Activated CD8-positive, alpha-beta memory T cell treated with anti-CD3 and anti-CD28 coated beads for 48 hours (primary cell): ENCODE measurements around the gene SYT2.
"Not testable (repeated sequence)": the region's sequence is repeated elsewhere in the genome, so short reads cannot be mapped to it uniquely, and the experiment has no call there.

Experiments used
- DNase-seq, 3 experiments: peaks; one replicate each; pipeline ENCODE4 v3.0.0-alpha.2; 2020; ENCODE audit warnings: low read depth in 2 of 3, low spot score in 2 of 3

SYT2 gene

GRCh38 chr1:202572867-202573266 lies 137.4 kb downstream of the SYT2 start:
- DNase-seq: no peak

DNA sequence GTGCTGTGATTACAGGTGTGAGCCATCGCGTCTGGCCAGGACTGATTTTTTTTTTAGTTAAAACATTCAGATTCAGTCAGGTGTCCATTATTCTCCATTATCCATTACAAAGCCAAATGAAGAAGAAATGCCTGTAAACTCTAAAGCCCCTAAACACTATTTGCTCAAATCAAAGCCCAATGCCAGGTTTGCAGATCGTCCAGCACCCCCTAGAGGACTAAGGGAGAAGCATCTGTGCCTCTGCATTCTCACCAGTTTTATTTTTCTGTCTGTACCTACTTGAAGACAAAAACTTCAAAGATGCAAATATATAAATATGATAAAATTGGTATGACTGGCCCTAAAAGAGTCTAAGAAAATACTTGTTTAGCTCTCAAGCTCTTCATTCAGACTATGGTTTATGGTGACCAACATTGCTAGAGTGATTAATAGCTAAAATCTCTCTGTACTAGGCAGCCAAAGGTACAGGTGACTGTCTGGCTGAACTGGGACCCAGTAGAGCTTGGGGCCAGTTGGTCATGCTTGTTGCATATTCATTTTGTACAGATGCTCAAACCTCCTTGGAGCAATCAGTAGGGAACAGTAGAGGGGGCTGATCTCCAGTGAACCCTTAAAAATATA lies 138.4 kb downstream of the SYT2 start:
- no peak for DNase-seq

GRCh38 chr1:202569393-202570322 lies 140.6 kb downstream of the SYT2 start:
- DNase-seq: no peak

- no peak for DNase-seq
Measured at GRCh38 chr1:202568826-202569225, 141.4 kb downstream of the SYT2 start.

- no peak for DNase-seq
Measured at GRCh38 chr1:202568410-202568809, 141.8 kb downstream of the SYT2 start.

DNA sequence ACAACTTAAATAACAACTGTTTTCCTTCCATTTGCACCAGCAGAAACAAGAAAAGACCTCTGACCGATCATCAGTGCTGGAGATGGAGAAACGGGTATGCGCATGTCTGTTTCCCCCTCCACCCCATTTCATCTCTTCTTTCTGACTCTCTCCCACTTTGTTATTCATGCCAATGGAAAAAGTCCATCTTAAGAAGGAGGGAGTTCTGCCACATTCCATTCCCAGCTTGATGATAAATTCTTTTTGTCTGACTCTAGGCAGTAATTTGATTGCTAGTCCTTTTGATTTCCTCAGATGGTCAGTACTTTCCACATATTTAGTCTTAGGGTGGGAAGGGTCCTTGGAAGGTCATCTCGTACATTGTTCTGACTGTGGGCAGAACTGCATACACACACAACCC lies 142.5 kb downstream of the SYT2 start:
- DNase-seq: no peak

DNA sequence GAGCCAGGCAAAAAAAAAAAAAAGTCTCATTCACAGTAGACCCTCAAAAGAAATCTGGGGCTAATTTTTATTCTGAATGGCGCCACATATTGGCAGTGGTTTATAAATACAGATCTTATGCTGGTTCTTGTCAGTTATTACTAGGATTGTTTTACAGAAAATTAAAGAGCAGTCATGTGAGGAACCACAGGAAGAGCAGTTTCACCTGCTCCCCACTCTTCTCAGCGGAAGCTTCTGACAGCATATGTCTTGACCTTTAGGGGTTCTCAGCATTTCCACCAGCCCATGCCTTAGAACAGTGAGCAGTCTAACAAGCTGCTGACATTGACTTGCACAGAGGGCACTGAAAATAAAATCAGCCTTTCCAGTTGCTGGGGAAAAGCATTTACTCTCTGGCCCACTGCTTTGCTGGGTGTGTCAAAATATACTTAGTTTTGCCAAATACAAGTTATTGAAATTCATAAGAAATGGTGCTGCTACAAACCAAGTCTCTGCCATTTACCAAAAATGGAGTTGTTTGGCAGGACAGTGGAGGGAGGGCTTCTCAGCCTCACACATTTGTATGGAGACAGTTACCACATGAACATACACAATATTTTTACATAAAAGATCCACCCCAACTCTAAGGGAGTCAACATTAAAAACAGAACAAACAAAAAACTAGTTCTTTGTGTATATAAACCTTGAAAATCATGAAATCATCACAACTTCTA lies 144.2 kb downstream of the SYT2 start:
- no peak for DNase-seq

- no peak for DNase-seq
Measured at GRCh38 chr1:202564958-202565495, 145.2 kb downstream of the SYT2 start.

DNA sequence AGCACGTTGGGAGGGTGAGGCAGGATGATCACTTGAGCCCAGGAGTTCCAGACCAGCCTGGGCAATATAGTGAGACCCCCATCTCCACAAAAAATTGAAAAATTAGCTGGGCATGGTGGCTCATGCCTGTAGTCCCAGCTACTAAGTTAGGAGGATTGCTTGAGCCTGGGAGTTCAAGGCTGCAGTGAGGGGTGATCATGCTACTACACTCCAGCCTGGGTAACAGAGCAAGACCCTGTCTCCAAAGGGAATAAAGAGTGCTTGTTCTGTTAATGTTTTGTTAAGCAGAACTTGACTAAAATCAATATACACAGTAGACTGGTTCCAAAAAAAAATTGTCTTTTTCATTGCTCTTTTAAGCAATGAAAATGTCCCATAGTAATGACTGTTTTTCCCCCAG lies 146.4 kb downstream of the SYT2 start:
- no peak for DNase-seq

GRCh38 chr1:202562444-202563060 lies 147.7 kb downstream of the SYT2 start:
- DNase-seq: no peak

DNA sequence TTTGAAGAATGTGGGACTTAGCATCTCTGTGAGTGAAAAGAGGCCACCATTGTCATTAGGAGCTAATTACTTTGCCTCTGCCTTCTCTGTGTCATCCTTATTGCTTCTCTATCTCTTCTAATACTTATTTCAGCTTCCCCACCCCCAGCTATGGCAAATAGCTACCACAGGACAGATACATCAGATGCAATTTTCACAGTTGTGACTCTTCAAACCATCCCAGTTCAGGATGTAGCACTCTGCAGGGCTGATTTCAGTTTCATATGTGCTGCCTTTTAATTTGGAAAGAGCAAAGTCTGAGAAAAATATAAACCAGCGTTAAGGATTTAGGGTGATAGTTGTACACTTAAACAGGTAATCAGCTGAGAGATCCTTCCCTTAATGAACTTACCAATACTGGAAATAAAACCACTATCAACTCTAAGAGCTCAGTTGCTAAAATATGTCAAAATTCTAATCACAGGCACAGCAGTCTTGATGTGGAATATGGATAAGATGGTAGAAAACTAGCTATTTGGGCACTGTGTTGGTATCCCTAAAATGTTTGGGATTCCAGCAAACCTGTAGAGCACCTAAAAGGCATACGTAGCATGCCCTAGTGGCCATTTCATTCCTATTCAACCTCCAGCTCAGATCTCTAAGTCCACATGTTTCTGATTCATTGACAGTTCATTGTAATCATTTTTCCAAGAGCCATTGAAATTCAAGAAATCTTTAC lies 148.4 kb downstream of the SYT2 start:
- DNase-seq: no peak

- no peak for DNase-seq
Measured at GRCh38 chr1:202561240-202561639, 149.0 kb downstream of the SYT2 start.

DNA sequence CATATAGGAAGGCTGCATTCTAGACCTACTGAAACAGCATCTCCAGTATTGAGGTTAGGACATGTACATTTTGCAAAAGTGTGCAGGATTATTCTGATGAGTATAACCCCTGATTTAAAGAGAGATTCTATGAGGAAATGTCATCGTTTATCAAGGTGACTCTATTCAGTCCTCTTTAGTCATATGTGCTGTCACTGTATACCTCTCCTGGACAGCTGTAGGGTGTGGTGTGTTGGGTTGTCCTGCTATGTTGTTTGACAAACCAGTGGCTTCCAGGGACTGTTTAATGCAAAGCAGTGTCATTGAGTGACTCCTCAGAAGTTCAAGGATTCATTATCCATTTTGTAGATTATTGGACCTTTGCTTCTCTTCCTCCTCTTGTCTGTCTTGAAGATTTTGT lies 152.6 kb downstream of the SYT2 start:
- not testable (repeated sequence) for DNase-seq

GRCh38 chr1:202556037-202556436 lies 154.2 kb downstream of the SYT2 start:
- DNase-seq: not testable (repeated sequence)

GRCh38 chr1:202554619-202555018 lies 155.6 kb downstream of the SYT2 start:
- DNase-seq: not testable (repeated sequence)

DNA sequence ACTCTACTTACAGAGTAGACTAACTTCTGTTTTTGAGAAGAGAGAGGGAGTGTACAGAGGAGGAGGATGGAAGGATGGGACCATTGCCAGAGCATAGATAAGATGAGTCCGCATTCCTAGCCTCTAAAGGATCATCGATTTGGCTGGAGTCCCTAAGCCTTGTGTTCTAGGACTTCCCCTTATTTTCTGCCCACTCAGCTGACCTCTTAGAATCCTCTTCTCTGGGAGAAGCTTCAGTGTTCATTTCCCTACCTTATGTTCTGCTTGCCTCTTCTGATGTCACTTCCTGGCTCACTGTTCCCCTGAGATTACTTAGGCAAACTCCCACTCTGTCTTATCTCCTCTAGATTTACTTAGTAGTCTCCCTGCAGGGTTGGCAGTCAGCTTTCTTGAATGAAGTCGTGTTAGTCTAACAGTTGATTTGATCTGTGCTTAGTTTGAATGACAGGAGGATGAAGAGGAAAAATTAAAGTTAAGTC lies 156.7 kb downstream of the SYT2 start:
- DNase-seq: no peak

- not testable (repeated sequence) for DNase-seq
Measured at GRCh38 chr1:202553078-202553477, 157.2 kb downstream of the SYT2 start.

DNA sequence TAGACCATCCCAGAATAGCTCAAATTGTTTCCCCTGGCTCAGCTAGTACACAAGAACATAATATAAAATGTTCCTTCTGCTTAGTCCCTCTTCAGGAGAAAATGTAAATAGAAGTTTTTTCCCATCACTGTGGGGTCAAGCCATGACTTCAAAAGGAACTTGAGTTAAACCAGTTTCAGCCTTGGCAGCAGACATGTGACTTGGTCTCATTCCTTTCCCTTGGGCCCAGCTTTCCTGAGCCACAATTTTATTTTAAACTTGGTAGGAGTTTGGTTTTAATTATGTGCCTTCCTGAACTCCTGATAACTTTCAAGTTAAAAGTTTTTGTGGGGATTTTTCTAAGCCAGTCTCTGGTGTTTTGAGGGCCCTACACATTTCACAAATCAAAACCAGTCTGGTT lies 157.6 kb downstream of the SYT2 start:
- DNase-seq: not testable (repeated sequence)

- DNase-seq: no peak
Measured at GRCh38 chr1:202551683-202552082, 158.6 kb downstream of the SYT2 start.

GRCh38 chr1:202550088-202550487 lies 160.2 kb downstream of the SYT2 start:
- not testable (repeated sequence) for DNase-seq
